Smooth muscle cell of the brain vasculature (primary cell): ENCODE measurements around the gene MAMSTR.
"Not testable (repeated sequence)": the region's sequence is repeated elsewhere in the genome, so short reads cannot be mapped to it uniquely, and the experiment has no call there.

Source experiments
- DNase-seq: peaks from one replicate; pipeline ENCODE4 v3.0.0-alpha.2; 2012; ENCODE audit warnings: low read depth, low spot score

MAMSTR gene

GRCh38 chr19:48718711-48719231, 754 bp downstream of the MAMSTR start:
- no peak for DNase-seq

DNA sequence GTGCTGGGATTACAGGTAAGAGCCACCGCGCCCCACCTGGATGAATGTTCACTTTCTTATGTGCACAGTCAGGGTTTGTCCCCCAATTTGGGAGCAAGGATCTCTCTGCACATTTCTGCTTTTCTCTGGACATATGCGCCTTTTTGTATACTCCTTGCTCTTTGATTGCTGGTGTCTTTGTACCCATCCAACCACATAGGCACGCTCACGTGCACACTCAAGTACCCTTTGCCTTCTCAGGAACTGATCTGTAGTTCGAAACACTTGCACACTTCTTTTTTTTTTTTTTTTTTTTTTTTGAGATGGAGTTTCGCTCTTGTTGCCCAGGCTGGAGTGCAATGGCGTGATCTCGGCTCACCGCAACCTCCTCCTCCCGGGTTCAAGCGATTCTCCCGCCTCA, 1.4 kb downstream of the MAMSTR start:
- DNase-seq = not testable (repeated sequence)

GRCh38 chr19:48716562-48717291, 2.8 kb downstream of the MAMSTR start:
- DNase-seq = no peak

- DNase-seq = no peak
Observed at GRCh38 chr19:48715681-48716171, 3.8 kb downstream of the MAMSTR start.

GRCh38 chr19:48714759-48715675, 4.5 kb downstream of the MAMSTR start:
- DNase-seq = no peak

GRCh38 chr19:48713864-48714755, 5.4 kb downstream of the MAMSTR start:
- peak; percentile 100 for DNase-seq

DNA sequence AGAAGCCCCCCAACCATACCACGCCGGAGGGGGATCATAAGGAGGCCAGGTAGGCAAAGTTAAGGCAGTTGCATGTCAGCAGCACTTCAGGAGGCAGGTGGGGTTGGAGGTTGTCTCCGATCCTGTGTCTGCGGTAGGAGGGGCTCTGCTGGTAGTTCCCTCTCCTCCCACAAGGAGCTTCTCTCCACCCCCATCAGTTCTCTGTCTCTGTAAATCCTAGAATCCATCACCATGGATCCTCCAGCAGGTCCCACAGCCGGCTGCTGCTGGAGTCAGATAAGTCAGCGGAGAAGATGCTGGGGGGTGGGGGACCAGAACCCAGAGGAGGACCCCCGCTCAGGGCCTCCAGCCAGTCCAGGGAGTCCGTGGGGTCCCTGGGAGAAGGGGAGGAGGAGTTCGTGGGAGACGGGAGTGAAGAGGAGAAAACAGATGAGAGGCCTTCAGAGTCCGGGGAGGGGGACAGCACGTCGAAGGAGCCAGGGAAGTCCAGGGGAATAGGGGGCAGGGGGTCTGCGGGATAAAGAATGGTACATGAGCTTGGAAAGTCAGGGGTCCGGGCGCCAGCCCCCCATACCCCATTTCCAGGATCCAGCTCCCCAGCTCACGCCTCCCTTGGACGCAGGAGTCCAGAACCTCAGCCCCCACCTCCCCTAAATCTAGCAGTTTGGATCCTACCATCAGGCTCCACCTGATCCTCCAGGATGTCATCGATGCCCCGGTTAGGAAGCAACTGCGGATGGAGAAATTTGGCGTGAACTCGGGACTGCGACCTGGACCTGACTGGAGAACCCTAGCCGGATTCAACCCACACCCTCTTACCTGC, 6.3 kb downstream of the MAMSTR start:
- no peak for DNase-seq

DNA sequence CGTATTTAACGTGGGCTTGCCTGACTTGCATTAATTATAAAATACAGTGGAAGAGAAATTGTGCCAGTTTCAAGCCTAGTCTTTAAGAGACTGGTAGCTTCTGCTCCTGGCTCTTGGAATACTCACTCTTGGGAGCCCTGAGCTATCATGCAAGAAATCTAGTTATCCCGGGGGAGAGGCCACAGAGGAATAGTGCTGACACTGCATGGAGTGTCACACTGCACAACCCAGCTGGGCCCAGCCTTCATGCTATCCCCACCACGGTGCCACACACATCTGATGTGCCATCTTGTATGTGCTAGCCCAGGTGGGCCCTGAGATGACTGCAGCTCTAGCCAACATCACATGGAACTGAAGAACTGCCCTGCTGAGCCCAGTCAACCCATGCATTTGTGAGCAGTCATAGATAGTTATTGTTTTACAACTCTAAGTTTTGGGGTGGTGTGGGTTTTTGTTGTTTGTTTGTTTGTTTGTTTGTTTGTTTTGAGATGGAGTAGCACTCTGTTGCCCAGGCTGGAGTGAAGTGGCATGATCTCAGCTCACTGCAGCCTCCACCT, 8.3 kb downstream of the MAMSTR start:
- DNase-seq = no peak

GRCh38 chr19:48708471-48708870, 11.1 kb downstream of the MAMSTR start:
- no peak for DNase-seq

- DNase-seq = no peak
Observed at GRCh38 chr19:48705431-48705830, 14.1 kb downstream of the MAMSTR start.

- DNase-seq = no peak
Observed at GRCh38 chr19:48703316-48703715, 16.2 kb downstream of the MAMSTR start.

- no peak for DNase-seq
Observed at GRCh38 chr19:48702701-48703100, 16.8 kb downstream of the MAMSTR start.

GRCh38 chr19:48698046-48698445, 21.5 kb downstream of the MAMSTR start:
- no peak for DNase-seq

DNA sequence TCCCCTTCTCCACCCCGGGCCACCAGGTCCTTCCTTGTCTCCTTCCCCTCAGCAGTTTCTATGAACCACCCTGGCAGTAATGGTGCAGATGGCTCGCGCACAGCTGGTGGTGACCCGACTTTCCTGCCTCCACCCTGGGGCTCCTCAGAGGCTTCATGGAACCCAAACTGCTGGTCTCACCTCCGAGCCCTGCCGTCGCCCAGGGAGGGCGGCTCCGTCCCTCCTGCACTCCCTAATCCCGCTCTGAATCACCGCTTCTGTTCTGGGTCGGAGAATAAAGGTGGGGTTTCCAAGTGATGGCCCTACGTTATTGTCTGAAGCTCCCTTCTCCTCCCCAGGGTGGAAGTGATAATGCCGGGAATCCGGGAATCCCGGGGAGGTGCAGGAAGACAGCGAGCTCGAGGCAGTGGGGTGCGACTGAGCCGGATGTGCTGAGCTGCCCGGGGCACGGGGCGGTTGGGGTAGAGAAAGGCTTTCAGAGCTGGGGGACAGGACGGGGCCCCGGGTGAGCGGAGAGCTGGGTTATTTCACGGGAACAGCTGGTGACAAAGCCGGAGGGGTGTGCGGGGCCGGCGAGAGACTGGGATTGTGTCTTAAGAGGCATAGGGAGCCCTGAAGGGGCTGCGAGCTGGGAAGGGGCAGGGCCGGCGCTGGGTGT, 23.0 kb downstream of the MAMSTR start:
- DNase-seq = no peak

DNA sequence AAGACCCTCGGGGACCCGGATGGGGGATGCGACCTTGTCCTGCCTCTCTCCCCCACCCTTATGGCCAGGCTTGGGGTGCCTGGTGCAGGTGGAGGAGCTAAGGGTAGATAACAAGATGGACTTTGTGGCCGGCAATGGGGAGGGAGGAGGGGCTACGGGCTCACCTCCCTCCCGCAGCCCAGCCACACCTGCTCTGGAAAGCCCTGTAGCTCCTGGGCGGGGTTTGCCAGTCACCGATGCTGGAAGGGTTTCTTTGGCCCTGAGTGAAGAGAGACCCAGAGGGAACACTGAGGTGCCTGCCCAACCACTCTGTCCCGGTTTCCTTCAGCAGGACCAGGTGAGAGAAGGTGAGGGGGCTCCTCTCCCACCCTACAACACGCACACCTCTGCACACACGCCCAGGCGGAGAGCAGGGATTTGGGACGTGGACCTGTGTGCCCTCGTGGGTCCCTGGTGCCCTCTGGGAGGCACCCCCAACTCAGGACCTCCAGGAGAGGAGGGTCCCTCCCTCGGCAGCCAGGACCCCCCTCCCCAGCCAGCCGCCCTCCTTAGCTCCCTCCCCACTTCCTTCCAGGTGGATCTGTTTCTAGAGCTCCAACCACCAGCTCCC, 23.7 kb downstream of the MAMSTR start, which contains the start of gene FUT2:
FUT2 (plus strand) TSS at position 229 of the 610 bp plus-strand sequence. CDS start 6,986 bp downstream, outside the sequence.
- DNase-seq = no peak

DNA sequence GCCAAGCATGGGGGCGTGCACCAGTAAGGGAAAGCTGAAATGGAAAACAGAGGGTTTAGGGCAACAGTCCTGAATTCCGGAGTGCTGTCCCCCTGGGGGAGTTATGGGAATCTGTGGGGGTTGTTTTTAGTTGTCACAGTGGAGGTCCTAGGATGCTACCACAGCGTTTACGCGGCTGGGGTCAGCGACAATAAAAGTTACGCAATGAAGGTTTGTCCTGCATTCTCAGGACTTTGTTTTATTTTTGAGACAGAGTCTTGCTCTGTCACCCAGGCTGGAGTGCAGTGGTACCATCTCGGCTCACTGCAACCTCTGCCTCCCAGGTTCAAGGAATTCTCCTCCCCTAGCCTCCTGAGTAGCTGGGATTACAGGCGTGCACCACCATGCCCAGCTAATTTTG, 25.9 kb downstream of the MAMSTR start:
- DNase-seq = not testable (repeated sequence)

DNA sequence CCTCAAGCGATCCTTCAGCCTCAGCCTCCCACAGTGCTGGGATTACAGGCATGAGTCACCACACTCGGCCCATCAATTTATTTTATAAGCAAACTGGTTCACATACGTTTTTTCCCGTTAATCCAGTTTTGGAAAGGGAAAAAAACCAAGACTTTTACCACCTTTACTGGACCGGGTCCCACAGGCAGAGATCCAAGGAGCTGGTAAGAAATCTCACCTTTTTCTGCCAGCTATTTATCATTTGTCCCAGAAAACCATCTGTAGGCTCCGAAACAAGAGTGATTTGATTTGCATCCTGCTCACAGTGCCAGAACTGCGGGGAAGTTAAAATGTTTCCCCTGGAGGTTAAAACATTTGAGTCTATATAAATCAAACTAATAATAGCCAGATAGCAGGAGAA, 30.1 kb downstream of the MAMSTR start:
- DNase-seq = no peak

- DNase-seq = no peak
Observed at GRCh38 chr19:48687776-48688175, 31.7 kb downstream of the MAMSTR start.

DNA sequence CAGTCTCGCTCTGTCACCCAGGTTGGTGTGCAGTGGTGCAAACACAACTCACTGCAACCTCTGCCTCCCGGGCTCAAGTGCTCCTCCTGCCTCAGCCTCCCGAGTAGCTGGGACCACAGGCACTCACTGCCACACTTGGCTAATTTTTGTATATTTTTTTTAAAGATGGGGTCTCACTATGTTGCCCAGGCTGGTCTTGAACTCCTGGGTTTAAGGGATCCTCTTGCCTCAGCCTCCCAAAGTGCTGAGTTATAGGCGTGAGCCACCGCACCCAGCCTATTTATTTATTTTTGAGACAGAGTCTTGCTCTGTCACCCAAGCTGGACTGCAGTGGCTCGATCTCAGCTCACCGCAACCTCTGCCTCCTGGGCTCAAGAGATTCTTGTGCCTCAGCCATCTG, 32.9 kb downstream of the MAMSTR start:
- DNase-seq = not testable (repeated sequence)
